ENCODE measurements around the gene CASTOR2. TPM values are rescaled to one million over a fixed set of nuclear protein-coding genes. Genes with fewer than 3 reads are reported as not detected.
"Not testable (repeated sequence)": the region's sequence is repeated elsewhere in the genome, so short reads cannot be mapped to it uniquely, and the experiment has no call there.

Gene CASTOR2
- total RNA-seq, 1 experiment from 2014 or later: 8.2 TPM

DNA sequence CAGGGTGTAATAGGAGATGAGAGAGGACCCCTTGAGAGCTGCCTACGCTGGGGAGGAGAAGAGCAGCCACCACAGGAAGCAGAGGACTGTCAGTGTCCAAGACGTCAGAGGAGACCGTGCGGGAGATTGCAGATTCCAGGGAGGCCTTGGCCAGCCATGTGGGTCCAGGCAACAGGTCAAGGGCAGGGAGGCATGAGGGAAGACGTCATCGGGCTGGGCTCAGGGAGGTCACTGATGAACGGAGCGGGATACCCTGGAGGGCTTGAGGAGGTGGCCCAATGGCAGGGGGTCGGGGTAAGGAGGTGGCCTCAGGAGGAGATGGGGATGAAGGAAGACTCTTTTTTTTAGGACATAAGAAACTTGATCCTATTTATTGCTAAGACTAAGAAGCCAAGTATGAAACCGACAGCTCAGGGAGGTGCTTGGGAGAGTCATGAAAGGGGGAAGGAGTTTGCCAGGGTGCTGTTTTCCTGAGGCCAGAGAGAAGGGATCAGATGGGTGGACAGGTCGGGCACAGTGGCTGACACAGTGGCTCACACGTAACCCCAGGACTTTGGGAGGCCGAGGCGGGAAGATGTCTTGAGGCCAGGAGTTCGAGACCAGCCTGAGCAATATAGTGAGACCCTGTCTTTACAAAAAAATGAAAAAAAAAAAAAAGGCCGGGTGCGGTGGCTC lies 30.5 kb downstream of the CASTOR2 start:
- not testable (repeated sequence) for DNase-seq (ENCODE audit: low spot score)

GRCh38 chr7:74996361-74996760 lies 31.9 kb downstream of the CASTOR2 start:
- DNase-seq (ENCODE audit: low spot score): peak; percentile 71

DNA sequence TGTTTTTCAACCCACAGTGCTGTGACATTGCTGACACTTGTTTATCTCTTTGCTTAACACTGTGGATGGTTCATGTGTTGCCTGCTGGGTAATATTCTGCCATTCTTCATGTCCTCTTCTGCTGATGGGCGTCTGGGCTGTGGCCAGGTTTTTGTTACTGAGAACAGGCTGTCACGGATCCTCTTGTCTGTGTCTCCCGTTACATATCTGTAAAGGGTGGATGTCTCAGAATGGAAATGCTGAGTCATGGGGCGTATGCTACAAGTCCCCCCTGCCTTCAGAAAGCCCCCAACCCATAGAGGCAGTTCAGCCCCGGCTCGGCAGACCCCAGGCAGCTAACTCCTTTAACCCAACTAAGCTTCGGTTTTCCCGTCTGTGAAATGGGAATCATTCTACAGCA lies 33.3 kb downstream of the CASTOR2 start:
- not testable (repeated sequence) for DNase-seq (ENCODE audit: low spot score)

GRCh38 chr7:75001356-75001755 lies 36.9 kb downstream of the CASTOR2 start:
- DNase-seq (ENCODE audit: low spot score): not testable (repeated sequence)

- no peak for DNase-seq (ENCODE audit: low spot score)
Measured at GRCh38 chr7:75010036-75010435, 45.5 kb downstream of the CASTOR2 start.

GRCh38 chr7:75017832-75018231 lies 53.3 kb downstream of the CASTOR2 start:
- no peak for DNase-seq (ENCODE audit: low spot score)

- no peak for DNase-seq (ENCODE audit: low spot score)
Measured at GRCh38 chr7:75018570-75019364, 54.3 kb downstream of the CASTOR2 start.

DNA sequence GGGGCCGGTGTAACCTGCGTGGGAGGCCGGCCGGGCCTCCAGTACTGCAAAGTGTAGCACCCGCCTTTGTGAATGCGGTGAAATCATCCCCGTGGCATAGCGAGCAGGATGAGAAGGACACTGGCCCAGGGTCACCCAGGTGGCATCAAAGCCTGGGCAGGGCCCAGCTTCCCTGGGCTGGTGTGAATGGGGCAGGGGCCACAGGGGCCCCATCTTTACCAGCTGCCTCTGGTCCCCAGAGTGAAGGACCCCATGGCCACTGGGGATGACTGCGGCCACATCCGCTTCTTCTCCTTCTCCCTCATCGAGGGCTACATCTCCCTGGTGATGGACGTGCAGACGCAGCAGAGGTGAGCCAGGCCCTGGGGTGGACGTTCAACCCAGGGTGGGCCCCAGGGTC lies 55.3 kb downstream of the CASTOR2 start:
- DNase-seq (ENCODE audit: low spot score): no peak

DNA sequence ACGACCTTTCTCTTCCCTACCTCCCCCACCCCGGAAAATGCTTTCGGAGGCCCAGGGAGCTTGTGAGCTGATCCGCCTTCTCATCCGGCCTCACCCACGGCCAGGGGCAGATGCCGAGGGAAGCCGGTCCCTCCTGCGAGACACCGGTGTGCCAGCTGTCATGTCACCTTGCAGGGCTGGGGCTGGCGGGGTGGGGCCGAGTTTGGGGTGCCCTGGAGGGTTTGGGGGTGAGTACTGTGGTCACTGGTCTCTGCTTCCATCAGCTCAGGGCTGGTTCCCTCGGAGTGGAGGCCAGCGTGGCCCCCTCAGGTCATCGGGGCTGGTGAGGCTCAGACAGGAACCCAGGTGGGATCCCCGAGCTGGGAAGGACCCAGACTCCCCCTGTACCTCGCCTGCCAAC lies 60.4 kb downstream of the CASTOR2 start:
- DNase-seq (ENCODE audit: low spot score): no peak

DNA sequence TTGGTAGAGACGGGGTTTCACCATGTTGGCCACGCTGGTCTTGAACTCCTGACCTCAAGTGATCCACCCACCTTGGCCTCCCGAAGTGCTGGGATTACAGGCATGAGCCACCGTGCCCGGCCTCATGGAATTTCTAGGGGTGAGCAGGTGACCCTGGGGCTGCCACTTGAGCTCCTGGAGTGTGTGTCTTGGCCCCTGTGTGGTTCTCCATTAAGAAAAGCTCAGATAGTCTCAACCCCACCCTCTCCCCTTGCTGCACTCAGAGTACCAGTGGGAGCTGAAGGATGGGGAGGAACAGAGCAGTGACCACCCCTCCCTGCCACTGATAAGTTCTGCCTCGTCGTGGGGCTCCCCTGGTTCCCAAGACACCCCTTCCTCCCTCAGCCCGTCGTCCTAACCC lies 63.8 kb downstream of the CASTOR2 start:
- DNase-seq (ENCODE audit: low spot score): no peak

GRCh38 chr7:75033064-75033463 lies 68.6 kb downstream of the CASTOR2 start:
- DNase-seq (ENCODE audit: low spot score): no peak

- no peak for DNase-seq (ENCODE audit: low spot score)
Measured at GRCh38 chr7:75033826-75034225, 69.3 kb downstream of the CASTOR2 start.

- no peak for DNase-seq (ENCODE audit: low spot score)
Measured at GRCh38 chr7:75038508-75038907, 74.0 kb downstream of the CASTOR2 start.

- no peak for DNase-seq (ENCODE audit: low spot score)
Measured at GRCh38 chr7:75039166-75039565, 74.7 kb downstream of the CASTOR2 start.

DNA sequence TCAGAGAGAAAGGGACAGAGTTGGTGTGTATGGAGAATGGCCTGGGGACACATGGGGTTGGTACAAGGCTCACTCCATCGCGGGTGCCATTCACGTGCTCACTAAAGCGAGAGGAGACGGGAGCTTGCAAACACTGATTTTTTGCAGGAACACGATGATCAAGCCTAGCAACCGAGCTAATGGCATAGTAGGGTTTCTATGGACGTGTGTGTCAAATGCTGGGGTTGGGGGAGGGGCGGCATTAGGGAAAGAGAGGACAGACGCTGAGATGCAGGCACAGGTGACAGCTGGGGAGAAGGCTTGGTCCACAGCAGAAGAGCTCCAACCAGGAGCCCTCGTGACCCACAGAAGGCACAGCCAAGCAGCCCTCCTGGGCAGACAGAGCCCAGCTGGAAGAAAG lies 75.2 kb downstream of the CASTOR2 start:
- no peak for DNase-seq (ENCODE audit: low spot score)

- DNase-seq (ENCODE audit: low spot score): no peak
Measured at GRCh38 chr7:75040512-75040911, 76.0 kb downstream of the CASTOR2 start.

DNA sequence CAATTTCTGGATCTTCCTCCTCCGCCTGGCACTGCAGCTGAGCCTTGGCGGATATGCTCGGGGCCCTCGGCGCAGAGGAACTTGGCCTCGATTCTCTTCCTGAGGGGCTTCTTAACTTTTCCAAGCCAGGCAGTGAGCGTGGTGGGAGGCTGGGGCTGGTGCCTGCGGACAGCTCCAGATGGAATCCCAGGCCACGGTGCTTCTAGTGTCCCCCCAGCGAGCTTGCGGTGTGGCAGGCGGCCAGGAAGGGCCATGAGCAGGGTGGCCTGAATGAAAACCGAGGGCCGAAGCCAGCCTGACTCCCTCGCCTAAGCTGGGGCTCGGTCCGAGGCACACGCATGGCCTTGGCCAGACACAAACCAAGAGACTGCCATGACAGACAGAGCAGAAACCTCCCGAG lies 77.8 kb downstream of the CASTOR2 start:
- no peak for DNase-seq (ENCODE audit: low spot score)

- DNase-seq (ENCODE audit: low spot score): no peak
Measured at GRCh38 chr7:75042831-75043703, 78.6 kb downstream of the CASTOR2 start.

- no peak for DNase-seq (ENCODE audit: low spot score)
Measured at GRCh38 chr7:75045881-75046280, 81.4 kb downstream of the CASTOR2 start.

GRCh38 chr7:75048435-75049379 lies 84.2 kb downstream of the CASTOR2 start:
- DNase-seq (ENCODE audit: low spot score): no peak

DNA sequence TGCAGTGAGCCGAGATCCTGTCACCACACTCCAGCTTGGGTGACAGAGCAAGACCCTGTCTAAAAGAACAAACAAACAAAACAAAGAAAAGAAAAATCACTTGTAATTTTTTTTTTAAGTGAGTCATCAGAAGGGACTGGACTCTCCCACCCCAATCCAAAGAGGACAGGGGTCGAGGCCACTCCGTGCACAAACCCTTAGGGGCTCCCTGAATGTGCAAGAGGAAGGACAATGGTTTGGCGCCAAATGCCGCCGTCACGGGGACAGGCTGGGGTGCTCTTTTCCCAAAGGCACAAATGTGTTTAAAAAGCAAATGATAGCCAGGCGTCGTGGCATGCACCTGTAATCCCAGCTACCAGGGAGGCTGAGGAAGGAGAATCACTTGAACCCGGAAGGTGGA lies 85.3 kb downstream of the CASTOR2 start:
- DNase-seq (ENCODE audit: low spot score): no peak
